HepG2 (cell line): ENCODE data around the gene MT1A.

ENCODE experiments used
- CHD2 ChIP-seq: IDR thresholded peaks from 2 replicates; pipeline ENCODE4 v1.6.1; 2011; ENCODE audit warnings: low read depth, low read length, improper control_type of control experiment
- CREB1 ChIP-seq, 2 experiments: fragments of 450-650 bp in 1 of 2; IDR thresholded peaks; 2 replicates each; pipeline ENCODE4 v1.6.1; 2016 to 2017; ENCODE audit warnings: control low read depth in 1 of 2, mild to moderate bottlenecking in 1 of 2, missing compliant biosample characterization in 1 of 2, missing genetic modification characterization in 1 of 2
- EZH2 ChIP-seq: conservative IDR thresholded peaks from 2 replicates; pipeline ENCODE4 v1.6.1; 2012; ENCODE audit warnings: mild to moderate bottlenecking, low read depth, low read length, moderate library complexity
- FOXJ3 ChIP-seq: sonication (generic); formaldehyde crosslinking; IDR thresholded peaks from 2 replicates; pipeline ENCODE4 v1.4.0; 2020; ENCODE audit warnings: missing genetic modification reagents, mild to moderate bottlenecking, borderline replicate concordance
- MIER3 ChIP-seq: IDR thresholded peaks from 2 replicates; pipeline ENCODE4 v1.6.1; 2016; ENCODE audit warnings: missing compliant biosample characterization, borderline replicate concordance
- NFIC ChIP-seq: IDR thresholded peaks from 2 replicates; pipeline ENCODE4 v1.6.1; 2012; ENCODE audit warnings: mild to moderate bottlenecking, low read length, inconsistent platforms
- TP53 ChIP-seq: sonication (generic); formaldehyde crosslinking; conservative IDR thresholded peaks from 2 replicates; pipeline ENCODE4 v1.4.0; 2020; ENCODE audit warnings: missing genetic modification reagents
- ZNF33A ChIP-seq: sonication (generic); formaldehyde crosslinking; IDR thresholded peaks from 2 replicates; pipeline ENCODE4 v1.5.1; 2020; ENCODE audit warnings: missing genetic modification reagents, mild to moderate bottlenecking, moderate library complexity, borderline replicate concordance
- ZNF33B ChIP-seq: sonication (generic); formaldehyde crosslinking; IDR thresholded peaks from 2 replicates; pipeline ENCODE4 v1.5.1; 2020; ENCODE audit warnings: mild to moderate bottlenecking, missing genetic modification reagents
- ZNF383 ChIP-seq: sonication (generic); formaldehyde crosslinking; IDR thresholded peaks from 2 replicates; pipeline ENCODE4 v1.4.0; 2020; ENCODE audit warnings: missing genetic modification reagents, mild to moderate bottlenecking, borderline replicate concordance
- TF ChIP-seq, protein P1 (sequence below): IDR thresholded peaks from 2 replicates; pipeline ENCODE4 v1.6.1; 2012; ENCODE audit warnings: inconsistent platforms
- TF ChIP-seq, protein P2 (sequence below): sonication (generic); formaldehyde crosslinking; IDR thresholded peaks from 2 replicates; pipeline ENCODE4 v1.5.0; 2020; ENCODE audit warnings: missing genetic modification reagents

DNA sequence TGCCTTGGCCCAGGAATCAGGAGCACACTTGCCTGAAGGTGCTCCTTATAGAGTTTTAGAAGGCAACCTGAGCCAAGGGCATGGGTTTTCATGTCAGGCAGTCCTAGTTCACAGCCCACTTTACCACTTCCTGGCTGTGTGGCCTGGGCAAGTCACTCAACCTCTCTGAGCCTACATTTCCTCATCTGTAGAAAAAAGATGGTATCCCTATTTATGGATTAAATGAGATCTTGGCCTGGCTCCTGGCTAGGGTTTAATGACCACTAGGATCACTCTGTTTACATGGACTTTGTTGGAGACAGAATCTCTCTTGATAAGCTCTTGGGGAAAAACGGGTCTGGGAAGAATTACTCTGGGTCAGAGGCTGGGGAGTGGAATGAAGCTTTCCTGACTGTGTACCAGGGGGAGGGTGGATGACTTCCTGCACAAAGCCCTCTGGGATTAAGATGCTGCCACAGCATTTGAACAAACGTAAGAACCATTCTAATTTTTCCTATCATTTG is 27.8 kb upstream of the MT1A start:
- no peak for TF ChIP-seq FOXJ3 (CRISPR knock-in tag)
- no peak for TF ChIP-seq TP53 (CRISPR knock-in tag)
- no peak for TF ChIP-seq CHD2
- TF ChIP-seq ZNF33B = no peak
- TF ChIP-seq, protein P1, sequence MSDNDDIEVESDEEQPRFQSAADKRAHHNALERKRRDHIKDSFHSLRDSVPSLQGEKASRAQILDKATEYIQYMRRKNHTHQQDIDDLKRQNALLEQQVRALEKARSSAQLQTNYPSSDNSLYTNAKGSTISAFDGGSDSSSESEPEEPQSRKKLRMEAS = 0 out of 2 replicates have a peak, but pooled peaks have one; percentile 10
- TF ChIP-seq EZH2 = no peak
- TF ChIP-seq ZNF33A (CRISPR knock-in tag) = no peak
- no peak for TF ChIP-seq CREB1 (IDR thresholded peaks at IDR 0.05)
- TF ChIP-seq CREB1 (CRISPR knock-in tag; IDR thresholded peaks at IDR 0.05) = no peak
- no peak for TF ChIP-seq ZNF383 (CRISPR knock-in tag)
- no peak for TF ChIP-seq NFIC
- TF ChIP-seq, protein P2, sequence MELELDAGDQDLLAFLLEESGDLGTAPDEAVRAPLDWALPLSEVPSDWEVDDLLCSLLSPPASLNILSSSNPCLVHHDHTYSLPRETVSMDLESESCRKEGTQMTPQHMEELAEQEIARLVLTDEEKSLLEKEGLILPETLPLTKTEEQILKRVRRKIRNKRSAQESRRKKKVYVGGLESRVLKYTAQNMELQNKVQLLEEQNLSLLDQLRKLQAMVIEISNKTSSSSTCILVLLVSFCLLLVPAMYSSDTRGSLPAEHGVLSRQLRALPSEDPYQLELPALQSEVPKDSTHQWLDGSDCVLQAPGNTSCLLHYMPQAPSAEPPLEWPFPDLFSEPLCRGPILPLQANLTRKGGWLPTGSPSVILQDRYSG (CRISPR knock-in tag) = no peak
- no peak for TF ChIP-seq MIER3 (CRISPR knock-in tag)
